Activated T-helper 1 cell treated with anti-CD3 and anti-CD28 coated beads, Interleukin-2, amount 50 U/mL, for 16 hours (primary cell): ENCODE data around the gene SH3YL1.

Experiments used
- DNase-seq, 2 donors: peaks; one replicate each; pipeline ENCODE4 v3.0.0-alpha.2; 2020; ENCODE audit warnings: low read depth in 1 of 2, low spot score in 1 of 2

The SH3YL1 gene

DNA sequence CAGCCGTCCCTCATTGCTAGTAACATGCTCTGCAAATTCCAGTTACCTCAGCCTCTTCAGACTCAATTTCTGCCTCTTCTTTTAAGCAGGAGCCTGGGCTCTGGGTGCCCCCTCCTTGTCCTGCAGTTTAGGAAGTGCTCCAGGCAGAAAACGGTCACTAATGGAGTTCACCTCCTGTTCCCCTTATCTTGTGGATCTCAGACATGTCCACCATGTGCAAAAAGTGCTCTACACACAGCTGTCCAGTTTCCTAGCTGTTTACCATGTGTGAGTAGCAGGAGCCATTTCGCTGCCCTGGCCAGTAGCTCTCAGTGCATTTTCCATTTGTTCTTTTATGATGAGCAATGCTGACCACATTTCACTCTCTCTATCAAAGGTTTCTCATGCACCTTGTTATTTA, 4.9 kb downstream of the SH3YL1 start:
- DNase-seq: no peak

GRCh38 chr2:257842-258241, 6.0 kb downstream of the SH3YL1 start:
- no peak for DNase-seq

- no peak for DNase-seq
Measured at GRCh38 chr2:257429-257828, 6.4 kb downstream of the SH3YL1 start.

GRCh38 chr2:256094-256493, 7.7 kb downstream of the SH3YL1 start:
- no peak for DNase-seq

GRCh38 chr2:255195-255594, 8.6 kb downstream of the SH3YL1 start:
- no peak for DNase-seq

DNA sequence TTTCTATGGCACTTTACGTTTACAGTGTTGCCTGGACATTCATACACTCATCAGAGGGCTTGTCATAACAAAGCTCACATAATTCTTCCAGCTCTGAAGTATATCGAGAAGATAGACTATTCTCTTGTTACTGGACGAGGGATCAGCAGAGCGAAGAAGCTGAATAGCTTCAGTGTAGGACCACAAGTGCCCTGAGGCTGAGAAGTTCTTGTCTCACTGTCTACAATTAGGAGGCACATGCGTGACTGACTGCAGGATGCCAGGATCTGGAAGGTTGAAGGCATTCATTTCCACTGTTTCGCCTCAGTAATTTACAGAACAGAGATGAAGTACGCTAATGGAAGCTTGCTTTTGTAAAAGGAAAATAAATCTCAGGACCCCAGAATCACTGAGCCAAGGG, 9.6 kb downstream of the SH3YL1 start:
- DNase-seq: no peak

- no peak for DNase-seq
Measured at GRCh38 chr2:253202-253638, 10.6 kb downstream of the SH3YL1 start.

DNA sequence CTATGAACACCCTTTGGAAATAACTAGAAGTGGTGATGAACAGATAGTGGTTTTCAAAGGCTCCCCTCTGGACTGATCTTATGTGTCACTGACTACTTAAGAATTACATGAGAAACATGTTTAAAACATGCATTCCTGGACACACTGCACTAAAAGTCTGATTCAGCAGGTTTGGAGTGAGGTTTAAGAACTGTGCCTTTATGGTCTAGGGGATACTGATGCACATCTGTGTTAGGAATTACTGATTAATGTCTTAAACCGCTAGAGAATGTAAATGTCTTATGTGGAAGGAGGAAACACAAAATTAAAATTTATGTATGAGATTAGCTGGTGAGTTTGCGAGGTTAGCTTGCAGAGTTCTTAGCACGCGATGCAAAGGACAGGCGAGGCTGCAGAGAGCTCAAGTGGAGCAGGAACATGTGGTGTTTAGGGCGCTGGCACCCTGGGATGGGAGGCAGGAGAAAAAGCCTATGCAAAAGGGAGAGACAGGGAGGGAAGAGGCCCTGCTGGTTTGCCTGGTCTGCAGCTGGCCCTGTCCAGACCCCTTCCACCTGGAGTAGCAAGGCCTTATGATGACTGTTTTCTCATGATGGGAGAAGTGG, 11.7 kb downstream of the SH3YL1 start:
- DNase-seq: no peak

- DNase-seq: no peak
Measured at GRCh38 chr2:249538-250042, 14.2 kb downstream of the SH3YL1 start.

DNA sequence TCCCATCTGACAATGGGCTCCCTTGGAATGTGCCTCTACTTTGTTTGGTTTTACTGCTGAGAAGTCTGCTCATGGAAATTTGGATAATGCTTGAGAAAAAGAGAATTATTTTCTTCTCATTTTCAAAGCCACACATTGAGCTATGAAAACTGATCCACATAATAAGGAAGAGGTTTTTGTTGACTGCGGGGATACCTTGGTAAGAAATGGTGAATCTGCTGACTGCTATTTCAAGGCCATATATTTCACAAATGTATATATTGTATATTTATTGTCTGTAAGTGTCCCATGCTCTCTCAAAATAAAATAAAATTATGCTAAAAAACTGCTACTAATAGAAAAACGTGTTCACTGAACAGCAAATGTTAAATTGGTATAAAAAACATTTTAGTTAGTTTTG, 15.1 kb downstream of the SH3YL1 start:
- DNase-seq: no peak

GRCh38 chr2:246489-247144, 17.2 kb downstream of the SH3YL1 start:
- no peak for DNase-seq

DNA sequence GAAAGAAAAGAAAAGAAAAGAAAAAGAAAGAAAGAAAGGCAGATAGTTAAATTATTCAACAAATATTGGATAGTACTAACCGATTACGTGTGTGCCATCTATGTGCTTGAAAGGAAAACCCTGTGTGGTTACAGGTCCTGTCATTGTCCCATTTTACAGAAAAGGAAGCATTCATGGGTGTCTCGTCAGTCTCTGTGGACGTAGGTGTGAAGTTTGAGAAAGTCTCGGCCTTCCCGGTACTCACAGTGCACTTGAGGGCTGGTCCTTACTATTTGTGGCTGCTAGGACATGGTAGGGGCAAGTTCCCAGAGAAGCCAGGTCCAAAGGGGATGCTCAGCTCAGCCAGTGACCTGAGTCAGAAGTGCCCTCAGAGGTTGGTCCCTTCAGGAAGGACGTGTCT, 19.3 kb downstream of the SH3YL1 start:
- no peak for DNase-seq

- DNase-seq: no peak
Measured at GRCh38 chr2:238869-239268, 25.0 kb downstream of the SH3YL1 start.

DNA sequence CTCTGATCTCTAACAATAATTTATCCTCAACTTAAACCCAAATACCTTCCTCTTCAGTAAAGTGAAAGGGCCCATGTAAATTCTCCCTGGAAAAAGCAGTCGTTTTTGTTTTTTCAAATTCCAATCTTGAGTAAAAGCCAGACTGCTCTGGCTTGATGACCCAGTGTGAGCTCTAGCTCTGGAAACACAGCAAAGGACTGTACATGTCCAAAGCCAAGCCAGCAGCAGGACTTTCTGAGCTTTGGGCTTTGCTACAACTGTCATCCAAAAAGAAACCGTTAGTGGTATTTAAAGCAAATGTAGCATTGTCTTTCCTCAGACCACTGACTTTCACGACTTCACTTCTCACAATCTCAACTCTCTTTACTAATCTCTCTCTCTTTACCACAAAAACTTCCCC, 25.4 kb downstream of the SH3YL1 start:
- DNase-seq: no peak

DNA sequence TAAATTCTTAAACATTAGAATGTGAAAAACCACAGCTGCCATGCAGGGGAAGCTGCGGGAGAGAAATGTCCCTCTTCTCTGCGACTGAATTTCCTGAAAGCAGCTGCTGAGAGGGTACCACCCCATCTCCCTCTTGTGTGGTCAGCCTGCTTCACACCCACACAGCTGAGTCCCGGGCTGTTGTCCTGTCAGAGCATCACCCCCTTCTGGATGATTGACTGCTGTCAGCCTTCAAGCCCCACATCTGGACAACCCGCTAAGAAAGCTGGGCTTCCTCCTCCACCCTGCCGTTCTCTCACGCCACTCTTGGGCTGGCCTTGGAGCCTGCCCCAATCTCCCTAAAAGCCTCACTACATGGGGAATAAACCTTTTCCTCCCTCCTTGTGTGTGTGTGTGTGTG, 26.0 kb downstream of the SH3YL1 start:
- DNase-seq: no peak

GRCh38 chr2:236993-237539, 26.8 kb downstream of the SH3YL1 start:
- DNase-seq: no peak

GRCh38 chr2:234421-234820, 29.4 kb downstream of the SH3YL1 start:
- DNase-seq: no peak

DNA sequence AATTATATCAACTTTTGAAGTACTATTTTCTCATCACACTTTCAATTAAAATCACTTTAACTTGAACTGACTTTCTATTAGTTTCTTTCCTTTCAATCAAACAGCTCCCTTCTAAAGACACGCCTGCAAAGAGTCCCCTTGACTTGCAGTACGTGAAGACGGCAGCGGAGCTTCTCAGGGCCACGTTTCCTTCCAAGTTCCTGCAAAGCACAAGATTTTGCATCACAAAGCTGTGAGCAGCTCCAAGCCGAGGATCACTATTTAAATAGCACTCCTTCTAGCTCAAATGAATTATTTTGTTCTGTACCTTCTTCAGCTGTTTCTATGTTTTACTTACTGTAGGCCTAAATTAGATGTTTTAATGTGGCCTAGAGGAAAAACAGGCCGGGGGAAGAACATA, 30.8 kb downstream of the SH3YL1 start:
- no peak for DNase-seq

GRCh38 chr2:231521-232185, 32.2 kb downstream of the SH3YL1 start:
- no peak for DNase-seq

- no peak for DNase-seq
Measured at GRCh38 chr2:228518-229278, 35.1 kb downstream of the SH3YL1 start.

DNA sequence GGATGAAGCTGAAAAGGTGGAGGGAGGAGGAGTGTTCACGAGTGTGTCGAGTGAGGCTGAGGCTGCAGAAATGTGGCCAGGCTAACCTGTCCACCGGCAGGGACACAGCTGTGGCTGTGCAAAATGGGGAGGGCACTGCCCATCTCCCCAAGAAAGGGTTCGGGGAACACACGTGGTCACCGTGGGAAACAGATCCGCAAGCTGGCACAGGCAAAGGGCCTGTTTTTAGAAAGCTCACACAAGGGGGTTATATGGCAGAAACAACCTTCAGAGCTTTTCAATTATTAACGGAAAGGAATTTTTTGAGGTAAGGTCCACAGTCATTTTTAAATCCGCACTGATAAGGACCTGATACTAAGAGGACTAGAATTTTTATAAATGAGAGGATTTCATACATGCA, 35.7 kb downstream of the SH3YL1 start:
- DNase-seq: no peak
